SIG-M5 treated with dmso at 0.1 percent for 504 hours (cell line): ENCODE data around the gene HEPACAM.

Source experiments
- DNase-seq: peaks from one replicate; lab custom pipeline; 2025; ENCODE audit not compliant: unreplicated experiment; lab: John Stamatoyannopoulos, UW

Gene HEPACAM

GRCh38 chr11:124943254-124943616 lies 7.4 kb upstream of the HEPACAM start:
- no peak for DNase-seq

GRCh38 chr11:124942466-124943253 lies 6.8 kb upstream of the HEPACAM start:
- no peak for DNase-seq

- DNase-seq = no peak
These were observed 5.9 kb upstream of the HEPACAM start for GRCh38 chr11:124941703-124942102.

- no peak for DNase-seq
These were observed 3.1 kb upstream of the HEPACAM start for GRCh38 chr11:124938970-124939369.

GRCh38 chr11:124938206-124938765 lies 2.4 kb upstream of the HEPACAM start:
- DNase-seq = no peak

- no peak for DNase-seq
These were observed 1.6 kb upstream of the HEPACAM start for GRCh38 chr11:124937336-124937935.

GRCh38 chr11:124934862-124935547 lies 842 bp downstream of the HEPACAM start:
- no peak for DNase-seq

- no peak for DNase-seq
These were observed 5.0 kb downstream of the HEPACAM start for GRCh38 chr11:124930799-124931198.

GRCh38 chr11:124928942-124929665 lies 6.7 kb downstream of the HEPACAM start:
- DNase-seq = no peak

- no peak for DNase-seq
These were observed 12.6 kb downstream of the HEPACAM start for GRCh38 chr11:124923296-124923695.

GRCh38 chr11:124922831-124923230 lies 13.0 kb downstream of the HEPACAM start:
- DNase-seq = no peak

GRCh38 chr11:124920870-124921609 lies 14.8 kb downstream of the HEPACAM start:
- DNase-seq = no peak

- DNase-seq = no peak
These were observed 15.5 kb downstream of the HEPACAM start for GRCh38 chr11:124920356-124920755.

GRCh38 chr11:124919898-124920297 lies 15.9 kb downstream of the HEPACAM start:
- no peak for DNase-seq

GRCh38 chr11:124918950-124919349 lies 16.9 kb downstream of the HEPACAM start, which contains the start of gene HEPN1:
Gene HEPN1 (plus strand): TSS chr11:124919250.
- no peak for DNase-seq

- DNase-seq = no peak
These were observed 18.7 kb downstream of the HEPACAM start for GRCh38 chr11:124917115-124917637.

- no peak for DNase-seq
These were observed 19.5 kb downstream of the HEPACAM start for GRCh38 chr11:124916370-124916710.

GRCh38 chr11:124915541-124916369 lies 20.1 kb downstream of the HEPACAM start:
- DNase-seq = no peak

- no peak for DNase-seq
These were observed 33.2 kb downstream of the HEPACAM start for GRCh38 chr11:124902616-124903015.
